Lower leg skin (tissue), 3 donors: ENCODE data around the gene NIPSNAP2.

Source experiments
- CTCF ChIP-seq, 3 donors: fragments of 450-650 bp; IDR thresholded peaks; one replicate each; pipeline ENCODE4 v1.5.1; 2016; ENCODE audit warnings: antibody characterized with exemption in 3 of 3, mild to moderate bottlenecking in 3 of 3, moderate library complexity in 2 of 3
- POLR2A ChIP-seq, 2 donors: fragments of 450-650 bp; IDR thresholded peaks; one replicate each; pipeline ENCODE4 v1.6.1; 2016 to 2017; ENCODE audit warnings: antibody characterized with exemption in 2 of 2, mild to moderate bottlenecking in 1 of 2, moderate library complexity in 1 of 2

DNA sequence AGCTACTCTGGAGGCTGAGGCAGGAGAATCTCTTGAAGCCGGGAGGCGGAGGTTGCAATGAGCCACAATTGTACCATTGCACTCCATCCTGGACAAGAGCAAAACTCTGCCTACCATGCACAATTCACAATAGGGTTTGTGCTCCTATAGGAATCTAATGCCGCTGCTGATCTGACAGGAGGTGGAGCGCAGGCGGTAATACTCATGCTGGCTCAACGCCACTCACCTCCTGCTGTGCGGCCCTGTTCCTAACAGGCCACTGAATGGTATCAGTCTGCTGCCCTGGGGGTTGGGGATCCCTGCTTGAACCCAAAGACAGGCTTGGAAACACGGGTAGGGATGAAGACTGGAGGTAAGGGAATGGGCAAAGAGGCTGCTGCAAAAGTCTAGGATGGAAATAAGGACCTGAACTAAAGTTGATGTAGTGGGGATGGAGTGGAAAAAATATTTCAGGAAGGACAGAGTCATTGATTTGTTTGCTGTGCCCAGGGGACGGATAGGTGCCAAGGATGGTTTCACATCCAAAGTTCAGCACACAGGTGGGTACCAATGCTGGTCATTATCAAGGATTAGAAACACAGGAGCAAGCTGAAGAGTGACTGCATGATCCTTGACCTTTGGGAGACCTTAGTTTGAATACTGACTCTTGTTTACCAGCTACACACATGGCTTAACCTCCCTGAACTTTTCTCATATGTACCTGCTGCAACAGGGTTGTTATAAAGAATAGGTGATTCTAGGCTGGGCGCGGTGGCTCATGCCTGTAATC, 10.5 kb upstream of the NIPSNAP2 start:
- TF ChIP-seq CTCF (IDR thresholded peaks at IDR 0.05) (no peak), POLR2A (IDR thresholded peaks at IDR 0.05) (no peak)
